Measurements from ENCODE around the gene MBTPS1.

GRCh38 chr16:84036982-84037425 is 79.7 kb downstream of the MBTPS1 start:
- no peak for TF ChIP-seq CTCF (IDR thresholded peaks at IDR 0.05)
- no peak for TF ChIP-seq NFYB (CRISPR knock-in tag; conservative IDR thresholded peaks at IDR 0.05; ENCODE audit: low read depth)
- no peak for TF ChIP-seq PRRX2 (CRISPR knock-in tag; IDR thresholded peaks at IDR 0.05)
- TF ChIP-seq CREM (CRISPR knock-in tag; IDR thresholded peaks at IDR 0.05), result no peak
- TF ChIP-seq USF2 (CRISPR knock-in tag; IDR thresholded peaks at IDR 0.05), result no peak
- TF ChIP-seq E2F5 (CRISPR knock-in tag; IDR thresholded peaks at IDR 0.05), result no peak
- TF ChIP-seq CREB1 (CRISPR knock-in tag; IDR thresholded peaks at IDR 0.05), result no peak
- TF ChIP-seq ETV6 (CRISPR knock-in tag; IDR thresholded peaks at IDR 0.05), result no peak
- no peak for TF ChIP-seq ELF4 (CRISPR knock-in tag; IDR thresholded peaks at IDR 0.05; ENCODE audit: low read depth)
- TF ChIP-seq ZNF512 (CRISPR knock-in tag; IDR thresholded peaks at IDR 0.05; ENCODE audit: borderline replicate concordance), result no peak
- TF ChIP-seq FOXJ3 (CRISPR knock-in tag; IDR thresholded peaks at IDR 0.05; ENCODE audit: borderline replicate concordance), result no peak
- no peak for TF ChIP-seq ATF3 (CRISPR knock-in tag; conservative IDR thresholded peaks at IDR 0.05)
